AG04449 (cell line): ENCODE results near the gene RAN.

Experiments used
- CTCF ChIA-PET: fragments of 350-600 bp; formaldehyde crosslinking; extraction: SDS; loops from one replicate; lab custom pipeline; 2021; ENCODE audit warnings: antibody characterized with exemption; lab: Yijun Ruan, JAX
- POLR2A ChIA-PET: fragments of 400-600, 350-600 bp; formaldehyde crosslinking; extraction: SDS; loops from one replicate; lab custom pipeline; 2020; ENCODE audit warnings: antibody characterized with exemption, inconsistent platforms; lab: Yijun Ruan, JAX
- DNase-seq: peaks from one replicate; pipeline ENCODE4 v3.0.0-alpha.2; 2010; ENCODE audit warnings: low read depth, low spot score
- H3K4me3 ChIP-seq: 2 replicates; pipeline ENCODE4 v1.5.1; 2011; ENCODE audit warnings: low read depth, mild to moderate bottlenecking, control low read depth, low read length
- TF ChIP-seq, protein P1 (sequence below): IDR thresholded peaks from one replicate; pipeline ENCODE4 v1.5.1; 2011; ENCODE audit warnings: mild to moderate bottlenecking, moderate library complexity, low read length, control low read depth, inconsistent platforms; ENCODE audit not compliant: insufficient read depth; ENCODE audit errors: missing control alignments

RAN gene

DNA sequence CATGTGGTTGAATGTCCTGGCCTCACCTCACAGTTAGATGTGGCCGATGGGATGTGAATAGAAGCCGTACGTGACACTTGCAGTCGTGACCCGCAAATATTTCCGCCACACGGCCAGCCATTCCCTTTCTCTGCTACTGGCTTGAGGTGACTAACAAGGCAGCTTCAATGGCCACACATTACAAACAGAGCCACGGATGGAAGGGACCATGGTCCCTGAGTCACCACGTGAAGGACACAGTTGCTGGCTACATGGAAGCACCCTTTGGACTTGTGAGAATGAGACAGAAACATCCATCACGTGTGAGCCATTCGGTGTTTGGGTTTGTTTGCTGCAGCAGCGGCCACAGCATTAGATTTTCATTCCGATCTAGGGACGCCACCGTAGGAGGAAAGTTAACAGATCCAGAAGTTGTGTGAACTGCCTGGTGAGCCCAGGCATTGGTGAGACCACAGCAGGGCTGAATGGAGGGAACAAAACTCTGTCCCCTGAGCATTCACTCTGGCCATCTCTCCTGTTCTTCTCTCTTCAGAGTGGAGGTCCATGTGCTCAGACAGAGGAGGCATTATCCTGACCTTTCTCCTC, 48.3 kb downstream of the RAN start:
- DNase-seq = no peak
- CTCF ChIA-PET = no interaction called here
- TF ChIP-seq, protein P1, sequence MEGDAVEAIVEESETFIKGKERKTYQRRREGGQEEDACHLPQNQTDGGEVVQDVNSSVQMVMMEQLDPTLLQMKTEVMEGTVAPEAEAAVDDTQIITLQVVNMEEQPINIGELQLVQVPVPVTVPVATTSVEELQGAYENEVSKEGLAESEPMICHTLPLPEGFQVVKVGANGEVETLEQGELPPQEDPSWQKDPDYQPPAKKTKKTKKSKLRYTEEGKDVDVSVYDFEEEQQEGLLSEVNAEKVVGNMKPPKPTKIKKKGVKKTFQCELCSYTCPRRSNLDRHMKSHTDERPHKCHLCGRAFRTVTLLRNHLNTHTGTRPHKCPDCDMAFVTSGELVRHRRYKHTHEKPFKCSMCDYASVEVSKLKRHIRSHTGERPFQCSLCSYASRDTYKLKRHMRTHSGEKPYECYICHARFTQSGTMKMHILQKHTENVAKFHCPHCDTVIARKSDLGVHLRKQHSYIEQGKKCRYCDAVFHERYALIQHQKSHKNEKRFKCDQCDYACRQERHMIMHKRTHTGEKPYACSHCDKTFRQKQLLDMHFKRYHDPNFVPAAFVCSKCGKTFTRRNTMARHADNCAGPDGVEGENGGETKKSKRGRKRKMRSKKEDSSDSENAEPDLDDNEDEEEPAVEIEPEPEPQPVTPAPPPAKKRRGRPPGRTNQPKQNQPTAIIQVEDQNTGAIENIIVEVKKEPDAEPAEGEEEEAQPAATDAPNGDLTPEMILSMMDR = no peak
- H3K4me3 ChIP-seq = no peak overlapping the region
- POLR2A ChIA-PET = no interaction called here

DNA sequence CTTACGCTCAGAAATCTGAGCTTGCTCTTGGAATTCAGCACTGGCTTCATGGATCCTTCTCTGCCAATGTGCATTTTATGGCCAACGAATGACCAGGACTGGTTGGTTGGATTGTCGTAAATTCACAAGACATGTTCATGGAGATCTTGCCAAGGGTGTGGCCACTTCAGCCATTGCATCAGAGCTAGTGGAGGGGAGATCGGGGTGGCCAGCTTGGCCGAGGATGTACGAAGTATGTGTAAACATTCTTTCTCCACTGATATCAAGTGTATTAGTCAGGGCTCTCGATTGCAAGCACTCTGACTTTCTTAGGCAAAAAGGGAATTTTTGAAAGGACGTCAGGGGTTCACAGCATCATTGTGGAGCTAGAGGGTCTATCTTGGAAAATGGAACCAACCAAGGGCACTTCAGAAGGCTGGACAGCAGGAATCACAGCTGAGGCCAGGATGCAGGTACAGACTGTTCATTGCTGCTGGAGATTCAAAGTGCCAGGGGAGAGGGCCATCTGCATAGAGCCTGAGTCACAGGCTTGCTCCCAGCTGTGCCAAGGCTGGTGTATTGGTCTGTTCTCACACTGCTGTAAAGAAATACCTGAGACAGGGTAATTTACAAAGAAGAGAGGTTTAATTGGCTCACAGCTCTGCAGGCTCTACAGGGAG, 49.0 kb downstream of the RAN start:
- no peak for DNase-seq
- ChIA-PET CTCF (no interaction called here), POLR2A (no interaction called here)
- TF ChIP-seq, protein P1 = no peak
- no peak overlapping the region for H3K4me3 ChIP-seq

DNA sequence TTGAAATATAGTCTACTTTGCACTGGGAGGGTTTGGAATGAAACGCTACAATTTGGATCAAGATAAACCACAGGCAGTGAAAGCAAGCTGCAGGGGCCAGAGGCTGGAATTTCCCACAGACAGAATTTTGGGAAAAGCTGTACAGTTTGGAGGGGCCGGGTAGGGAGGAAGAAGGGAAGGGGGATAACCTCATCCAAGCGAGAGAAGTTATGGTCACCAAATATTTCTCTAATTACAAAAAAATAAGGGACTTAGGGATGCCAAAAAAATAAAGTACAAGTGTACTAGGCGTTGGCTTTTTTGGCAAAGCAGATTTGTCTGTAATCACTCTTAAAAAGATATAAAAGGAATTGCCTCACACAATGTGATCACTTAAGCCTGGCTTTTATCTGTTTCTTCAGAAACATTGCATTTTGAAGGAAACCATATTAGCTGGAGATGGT, 50.7 kb downstream of the RAN start:
- CTCF ChIA-PET = no interaction called here
- DNase-seq = no peak
- H3K4me3 ChIP-seq = no peak overlapping the region
- POLR2A ChIA-PET = no interaction called here
- TF ChIP-seq, protein P1 = no peak

DNA sequence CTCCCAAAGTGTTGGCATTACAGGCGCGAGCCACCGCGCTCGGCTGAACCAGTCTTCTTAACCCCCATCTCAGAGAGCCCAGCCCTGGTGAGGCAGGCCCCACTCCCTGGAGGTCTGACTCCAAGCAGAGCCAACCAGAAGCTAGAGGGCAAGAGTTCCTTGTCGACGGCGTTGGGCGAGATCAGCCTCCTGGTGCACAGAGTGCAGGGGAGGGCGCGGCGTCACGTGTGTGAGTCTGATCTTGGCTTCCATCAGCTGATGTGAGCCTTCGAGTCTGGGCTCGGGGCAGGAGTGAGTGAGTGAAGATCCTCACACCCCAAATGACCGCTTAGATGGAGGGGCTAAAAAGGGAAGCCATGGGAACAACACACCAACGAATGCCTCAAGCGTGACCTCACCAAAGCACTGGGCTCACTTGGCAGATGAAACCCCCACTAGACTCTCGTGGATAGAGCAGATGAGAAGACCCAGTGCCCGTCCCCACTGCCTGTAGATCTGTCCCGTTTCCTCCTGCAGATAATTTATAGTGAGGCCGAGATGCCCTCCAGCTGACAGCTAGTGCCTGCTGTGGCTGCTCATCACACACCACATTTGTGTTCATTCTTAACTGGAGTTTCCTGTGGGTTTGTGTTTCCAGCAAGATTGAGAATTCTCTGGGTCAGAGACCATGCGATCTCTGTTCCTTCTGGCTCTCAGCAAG, 53.2 kb downstream of the RAN start:
- DNase-seq = no peak
- TF ChIP-seq, protein P1 = no peak
- ChIA-PET CTCF (no interaction called here), POLR2A (no interaction called here)
- no peak overlapping the region for H3K4me3 ChIP-seq

DNA sequence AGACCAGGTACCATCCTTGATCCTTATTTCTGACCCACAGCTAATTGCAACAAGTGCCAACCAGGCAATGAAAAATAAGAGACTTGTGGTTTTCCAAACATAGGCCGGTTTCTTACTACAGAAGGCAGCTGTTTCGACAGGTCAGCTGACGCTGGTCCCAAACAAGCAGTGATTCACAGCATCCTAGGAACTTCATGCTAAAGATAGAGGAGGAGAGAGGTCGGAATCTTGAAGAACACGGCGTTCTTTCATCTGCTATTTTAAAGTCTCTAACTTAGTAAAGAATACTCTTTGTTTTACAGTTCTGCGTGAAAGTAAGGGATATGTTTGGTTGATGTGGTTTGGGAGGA, 53.8 kb downstream of the RAN start:
- POLR2A ChIA-PET = no interaction called here
- TF ChIP-seq, protein P1 = no peak
- CTCF ChIA-PET = interaction anchor here (1.4 kb wide), 1 partner anchor 9 kb away, joined by 3 read pairs; no protein-coding TSS in a partner anchor
- H3K4me3 ChIP-seq = no peak overlapping the region
- DNase-seq = no peak
